T-helper 9 cell (primary cell): ENCODE measurements around the gene ZNF83.
A peak's percentile ranks its signal among the peaks of the same experiment; 100 is the strongest.
"Not testable (repeated sequence)": the region's sequence is repeated elsewhere in the genome, so short reads cannot be mapped to it uniquely, and the experiment has no call there.

Experiments
- DNase-seq: peaks from one replicate; pipeline ENCODE4 v3.0.0-alpha.2; 2020

ZNF83 gene

DNA sequence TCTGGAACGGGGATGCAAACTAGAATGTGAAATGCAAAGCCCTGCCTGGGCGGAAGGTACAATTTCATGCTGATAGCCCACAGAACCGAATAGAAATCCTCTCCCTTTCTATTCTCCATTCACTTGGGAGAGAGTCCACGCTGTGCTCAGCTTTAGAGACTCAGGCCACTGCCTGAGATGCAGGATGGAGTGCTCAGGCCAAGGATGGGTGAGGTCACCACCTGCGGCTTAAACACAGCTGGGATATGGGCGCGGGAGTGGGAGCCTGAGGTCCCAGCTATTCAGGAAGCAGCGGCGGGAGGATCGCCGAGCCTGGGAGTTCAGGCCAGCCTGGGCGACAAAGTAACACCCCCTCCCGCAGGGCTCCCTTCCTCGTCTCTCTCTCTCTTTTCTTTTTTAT is 446 bp upstream of the ZNF83 start:
- DNase-seq = peak; percentile 2

DNA sequence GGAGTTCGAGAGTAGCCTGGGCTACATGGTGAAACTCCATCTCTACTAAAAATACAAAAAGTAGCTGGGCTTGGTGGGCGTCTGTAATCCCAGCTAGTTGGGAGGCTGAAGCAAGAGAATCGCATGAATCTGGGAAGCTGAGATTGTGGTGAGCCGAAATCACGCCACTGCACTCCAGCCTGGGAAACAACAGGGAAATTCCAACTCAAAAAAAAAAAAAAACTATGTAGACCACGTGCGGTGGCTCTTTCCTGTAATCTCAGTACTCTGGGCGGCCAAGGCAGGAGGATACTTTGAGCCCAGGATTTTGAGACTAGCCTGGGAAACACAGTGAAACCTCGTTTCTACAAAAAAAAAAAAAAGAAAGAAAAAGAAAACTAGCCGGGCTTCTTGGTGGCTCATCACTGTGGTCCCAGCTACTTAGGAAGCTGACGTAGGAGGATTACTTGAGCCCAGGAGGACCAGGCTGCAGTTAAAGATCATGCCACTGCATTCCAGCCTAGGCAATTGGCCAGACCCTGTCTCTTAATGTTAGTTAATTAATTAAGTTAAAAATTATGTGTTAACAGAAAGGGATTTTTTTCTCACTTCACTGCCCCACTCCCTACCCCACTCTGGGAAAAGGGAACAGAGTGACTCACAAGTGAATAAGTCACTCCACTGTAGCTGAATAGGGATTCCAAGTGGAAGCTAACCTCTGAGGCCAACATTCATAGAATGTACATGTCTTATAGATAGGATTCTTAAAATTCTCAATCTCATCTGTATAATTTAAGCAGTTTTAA is 2.2 kb downstream of the ZNF83 start:
- no peak for DNase-seq

GRCh38 chr19:52627441-52627840 is 10.7 kb downstream of the ZNF83 start:
- DNase-seq = not testable (repeated sequence)

DNA sequence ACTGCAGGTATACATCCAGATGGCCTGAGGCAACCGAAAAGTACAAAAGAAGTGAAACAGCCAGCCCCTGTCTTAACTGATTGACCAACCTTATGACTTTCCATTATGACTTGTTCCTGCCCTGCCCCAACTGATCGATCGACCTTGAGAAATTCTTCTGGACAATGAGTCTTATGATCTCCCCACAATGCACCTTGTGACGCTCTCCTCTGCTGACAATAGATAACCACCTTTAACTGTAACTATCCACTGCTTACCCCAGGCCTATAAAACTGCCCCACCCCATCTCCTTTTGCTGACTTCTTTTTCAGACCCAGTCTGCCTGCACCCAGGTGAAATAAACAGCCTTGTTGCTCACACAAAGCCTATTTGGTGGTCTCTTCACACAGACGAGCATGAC is 11.2 kb downstream of the ZNF83 start:
- no peak for DNase-seq

- DNase-seq = no peak
Measured at GRCh38 chr19:52622261-52622660, 15.9 kb downstream of the ZNF83 start.

GRCh38 chr19:52621376-52621775 is 16.8 kb downstream of the ZNF83 start:
- no peak for DNase-seq

GRCh38 chr19:52613299-52613906 is 24.8 kb downstream of the ZNF83 start:
- no peak for DNase-seq

DNA sequence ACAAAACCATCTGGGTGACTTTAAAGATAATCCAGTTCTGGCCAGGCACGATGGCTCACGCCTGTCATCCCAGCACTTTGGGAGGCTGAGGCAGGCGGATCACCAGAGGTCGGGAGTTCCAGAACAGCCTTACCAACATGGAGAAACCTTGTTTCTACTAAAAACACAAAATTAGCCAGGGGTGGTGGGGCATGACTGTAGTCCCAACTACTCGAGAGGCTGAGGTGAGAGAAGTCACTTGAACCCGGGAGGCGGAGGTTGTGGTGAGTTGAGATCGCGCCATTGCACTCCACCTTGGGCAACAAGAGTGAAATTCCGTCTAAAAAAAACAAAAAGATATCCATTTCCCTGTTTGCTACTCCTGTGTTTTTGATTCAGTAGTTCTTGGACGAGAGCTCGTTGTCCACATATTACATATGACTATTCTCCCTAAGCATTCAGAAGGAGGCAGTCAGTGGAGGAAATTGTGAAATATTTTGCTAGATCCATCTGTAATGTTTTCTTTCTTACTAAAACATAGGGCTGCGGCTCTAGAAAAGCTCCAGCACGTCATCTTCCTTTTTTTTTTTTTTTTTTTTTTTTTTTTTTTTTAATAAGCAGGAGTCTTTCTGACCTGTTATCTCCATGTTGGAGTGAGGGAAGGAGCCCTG is 34.5 kb downstream of the ZNF83 start:
- DNase-seq = no peak

- DNase-seq = no peak
Measured at GRCh38 chr19:52602941-52603340, 35.2 kb downstream of the ZNF83 start.

GRCh38 chr19:52601974-52602366 is 36.2 kb downstream of the ZNF83 start:
- not testable (repeated sequence) for DNase-seq

- DNase-seq = peak; percentile 94
Measured at GRCh38 chr19:52601025-52601973, 36.9 kb downstream of the ZNF83 start.

DNA sequence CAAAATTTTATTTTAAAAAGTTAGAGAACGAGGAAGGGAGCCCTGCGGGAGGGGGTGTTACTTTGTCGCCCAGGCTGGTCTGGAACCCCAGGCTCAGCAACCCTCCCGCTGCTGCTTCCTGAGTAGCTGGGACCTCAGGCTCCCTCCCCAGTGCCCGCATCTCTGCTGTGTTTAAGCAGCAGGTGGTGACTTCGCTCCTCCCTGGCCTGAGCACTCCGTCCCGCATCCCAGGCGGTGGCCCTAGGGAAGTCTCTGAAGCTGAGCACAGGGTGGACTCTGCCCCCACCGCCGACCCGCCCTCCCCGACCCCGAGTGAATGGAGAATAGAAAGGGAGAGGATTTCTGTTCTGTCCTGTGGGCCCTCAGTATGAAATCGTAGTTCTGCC is 37.5 kb downstream of the ZNF83 start:
- DNase-seq = no peak

DNA sequence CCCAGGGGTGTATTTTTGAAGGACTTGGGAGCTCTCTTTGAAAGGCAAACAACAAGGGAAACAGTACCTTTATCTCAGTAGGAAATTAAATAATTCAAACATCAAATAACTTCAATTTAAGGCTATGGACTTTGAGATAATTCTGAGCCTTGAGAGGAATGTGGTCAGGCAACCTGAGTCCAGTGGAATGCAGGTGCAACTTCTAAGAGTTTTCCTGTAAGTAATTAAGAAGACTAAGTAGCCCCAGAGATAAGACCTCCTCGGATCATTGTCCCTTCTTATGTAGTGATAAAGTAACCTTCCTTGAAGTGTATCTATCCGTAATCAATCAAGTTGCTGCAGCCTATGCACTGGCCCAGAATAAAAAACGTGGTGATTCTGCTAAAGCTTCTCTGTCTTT is 38.9 kb downstream of the ZNF83 start:
- DNase-seq = no peak

DNA sequence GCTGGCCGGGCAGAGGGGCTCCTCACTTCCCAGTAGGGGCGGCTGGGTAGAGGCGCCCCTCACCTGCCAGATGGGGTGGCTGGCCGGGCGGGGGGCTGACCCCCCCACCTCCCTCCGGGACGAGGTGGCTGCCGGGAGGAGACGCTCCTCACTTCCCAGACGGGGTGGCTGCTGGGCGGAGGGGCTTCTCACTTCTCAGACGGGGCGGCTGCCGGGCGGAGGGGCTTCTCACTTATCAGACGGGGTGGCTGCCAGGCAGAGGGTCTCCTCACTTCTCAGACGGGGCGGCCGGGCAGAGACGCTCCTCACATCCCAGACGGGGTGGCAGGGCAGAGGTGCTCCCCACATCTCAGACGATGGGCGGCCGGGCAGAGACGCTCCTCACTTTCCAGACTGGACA is 44.7 kb downstream of the ZNF83 start:
- not testable (repeated sequence) for DNase-seq

DNA sequence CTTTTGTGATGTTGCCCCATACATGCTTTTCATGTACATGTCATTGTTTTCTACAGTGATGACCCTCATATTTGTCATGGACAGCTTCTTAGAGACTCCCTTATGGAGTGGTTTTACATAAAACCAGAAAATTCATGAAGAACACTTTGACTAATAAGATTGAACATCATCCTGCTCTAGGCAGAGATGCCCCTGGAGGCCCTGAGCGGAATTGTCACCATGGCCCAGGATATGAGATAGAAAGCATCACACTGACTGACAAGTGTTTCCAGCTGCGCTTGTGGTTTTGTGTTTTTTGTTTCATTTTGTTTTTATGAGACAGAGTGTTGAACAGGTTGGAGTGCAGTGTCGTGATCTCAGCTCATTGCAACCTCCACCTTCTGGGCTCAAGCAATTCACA is 45.9 kb downstream of the ZNF83 start:
- DNase-seq = no peak

GRCh38 chr19:52590728-52591127 is 47.4 kb downstream of the ZNF83 start:
- no peak for DNase-seq

GRCh38 chr19:52585604-52586003 is 52.6 kb downstream of the ZNF83 start:
- DNase-seq = no peak

GRCh38 chr19:52584736-52585440 is 53.3 kb downstream of the ZNF83 start:
- DNase-seq = no peak

GRCh38 chr19:52570000-52570861 is 67.9 kb downstream of the ZNF83 start, which contains the start of gene ZNF701:
Gene ZNF701 (plus strand): TSS chr19:52570287. CDS start chr19:52574148, 3,861 bp downstream.
- peak; percentile 96 for DNase-seq

GRCh38 chr19:52569638-52569999 is 68.5 kb downstream of the ZNF83 start:
- DNase-seq = not testable (repeated sequence)

- no peak for DNase-seq
Measured at GRCh38 chr19:52567921-52568320, 70.2 kb downstream of the ZNF83 start.
